Thoracic aorta endothelial cell (primary cell): ENCODE results near the gene MS4A6E. TPM values are rescaled to one million over a fixed set of nuclear protein-coding genes. Genes with fewer than 3 reads are reported as not detected.

Experiments used
- total RNA-seq: library from RNA; depleted of rRNA; stranded (reverse); fragments of >200 nt; gene quantifications from 2 replicates; pipeline ENCODE4 v1.2.3, GENCODE V29; 2012

Gene MS4A6E
- not detected in 2 replicates for total RNA-seq

GRCh38 chr11:60326955-60327354 lies at the start of gene MS4A6E:
Gene MS4A6E (plus strand): TSS chr11:60327255. CDS start chr11:60334896, 7,641 bp downstream.

GRCh38 chr11:60280412-60280811 lies 46.6 kb upstream of the MS4A6E start, which contains the start of gene MS4A4A:
Gene MS4A4A (plus strand): TSS chr11:60280666. CDS start chr11:60280676, 10 bp downstream.

GRCh38 chr11:60378354-60378753 lies 51.3 kb downstream of the MS4A6E start, which contains the start of gene MS4A7:
Gene MS4A7 (plus strand): TSS chr11:60378532. CDS start chr11:60383142, 4,610 bp downstream.

Other genes starting within 250 kb of the MS4A6E start
- not detected in 2 replicates for gene MS4A2, start 238.6 kb upstream of the MS4A6E start, total RNA-seq
- gene MS4A6A, start 144.2 kb upstream of the MS4A6E start, total RNA-seq = 0.40 and 0.65 TPM in 2 replicates
- gene MS4A4E, start 84.1 kb upstream of the MS4A6E start, total RNA-seq = not detected in 2 replicates
- gene MS4A4A, start 46.6 kb upstream of the MS4A6E start, total RNA-seq = not detected in 2 replicates
- gene MS4A7, start 51.3 kb downstream of the MS4A6E start, total RNA-seq = not detected in 2 replicates
- gene MS4A14, start 69.2 kb downstream of the MS4A6E start, total RNA-seq = not detected in 2 replicates
- gene MS4A5, start 102.3 kb downstream of the MS4A6E start, total RNA-seq = not detected in 2 replicates
- not detected in 2 replicates for gene MS4A1, start 128.6 kb downstream of the MS4A6E start, total RNA-seq
- not detected in 2 replicates for gene MS4A12, start 165.5 kb downstream of the MS4A6E start, total RNA-seq
- gene MS4A13, start 188.1 kb downstream of the MS4A6E start, total RNA-seq = not detected in 2 replicates